ENCODE measurements around the gene CBY3. TPM values are rescaled to one million over a fixed set of nuclear protein-coding genes. Genes with fewer than 3 reads are reported as not detected.
A peak's percentile ranks its signal among the peaks of the same experiment; 100 is the strongest.
"Not testable (repeated sequence)": the region's sequence is repeated elsewhere in the genome, so short reads cannot be mapped to it uniquely, and the experiment has no call there.

CBY3 gene
- total RNA-seq, 4 donors from 2014 or later = not detected

DNA sequence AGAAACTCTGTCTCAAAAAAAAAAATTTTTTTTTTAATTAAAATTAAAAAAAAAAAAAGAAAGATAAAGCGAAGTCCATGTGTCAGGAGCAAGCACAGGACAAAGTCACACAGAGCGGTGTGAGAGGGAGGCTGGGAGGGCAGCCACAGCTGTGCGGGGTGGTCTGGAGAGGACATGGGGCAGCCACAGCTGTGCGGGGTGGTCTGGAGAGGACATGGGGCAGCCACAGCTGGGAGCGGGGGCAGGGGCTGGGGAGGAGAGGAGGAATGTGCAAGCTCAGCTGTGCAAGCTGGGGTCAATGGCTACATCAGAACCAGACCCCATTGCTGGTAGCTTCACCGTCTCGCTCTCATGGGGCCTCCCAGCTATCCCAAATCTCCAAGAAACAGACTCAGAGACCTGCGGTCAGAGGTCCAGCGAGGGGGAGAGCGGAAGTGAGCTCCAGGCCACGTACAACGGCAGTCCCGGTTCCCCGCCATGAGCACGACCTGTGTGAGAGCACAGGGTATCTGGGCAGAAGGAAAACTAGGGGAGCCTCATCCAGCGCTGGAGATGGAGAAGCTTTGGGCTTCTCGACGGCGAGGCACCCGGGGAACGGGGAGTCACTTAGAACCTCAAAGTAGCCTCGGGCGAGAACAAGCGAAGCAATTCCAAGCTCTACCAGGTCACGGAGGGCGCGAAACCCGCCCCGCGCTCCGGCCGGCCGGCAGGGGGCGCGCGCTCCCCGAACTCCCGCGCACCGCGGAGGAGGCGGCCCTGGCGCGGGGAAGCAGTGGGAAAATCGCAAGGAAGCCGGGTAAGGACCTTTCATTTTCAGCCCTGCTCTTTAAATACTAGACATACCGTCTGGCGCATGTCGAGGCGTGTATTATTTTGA lies 23.3 kb downstream of the CBY3 start:
- not testable (repeated sequence) for DNase-seq (ENCODE audit: low spot score)

GRCh38 chr5:179653135-179653534 lies 27.7 kb downstream of the CBY3 start:
- not testable (repeated sequence) for DNase-seq (ENCODE audit: low spot score); ATAC-seq (ENCODE audit: low FRiP score)

More for the DNA sequence above, 23.3 kb downstream of the CBY3 start:
- ATAC-seq (ENCODE audit: low FRiP score) = peak; percentile 94

- DNase-seq (ENCODE audit: low spot score); ATAC-seq (ENCODE audit: low FRiP score): not testable (repeated sequence)
Measured at GRCh38 chr5:179650245-179650644, 30.6 kb downstream of the CBY3 start.

DNA sequence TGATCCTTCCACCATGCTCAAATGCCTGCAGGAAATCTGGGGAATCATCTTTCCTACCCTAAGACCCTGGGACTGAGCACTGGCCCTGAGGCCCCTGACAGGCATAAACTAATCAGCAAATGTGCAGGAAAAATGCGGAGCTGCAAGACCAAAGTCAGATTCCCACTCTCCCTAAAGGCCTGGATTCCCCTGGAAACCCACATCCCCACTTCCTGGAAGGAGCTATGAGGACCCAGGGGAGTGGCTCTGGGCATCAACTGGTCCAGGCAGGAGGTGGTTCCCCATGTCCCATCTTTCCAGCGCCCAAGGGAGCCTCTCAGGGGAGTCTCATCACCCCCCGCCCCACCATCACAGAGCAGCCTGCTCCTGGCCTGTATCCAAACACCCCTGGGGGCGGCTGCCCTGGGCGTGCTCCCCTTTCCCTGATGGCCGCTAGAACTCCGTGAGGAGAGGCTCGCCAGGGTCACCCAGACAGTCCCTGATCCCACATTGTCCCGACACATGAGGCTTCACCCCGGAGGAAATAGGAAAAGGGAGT lies 31.6 kb downstream of the CBY3 start:
- not testable (repeated sequence) for ATAC-seq (ENCODE audit: low FRiP score); DNase-seq (ENCODE audit: low spot score)

- ATAC-seq (ENCODE audit: low FRiP score) = no peak
- no peak for DNase-seq (ENCODE audit: low spot score)
- TF ChIP-seq, protein P1, sequence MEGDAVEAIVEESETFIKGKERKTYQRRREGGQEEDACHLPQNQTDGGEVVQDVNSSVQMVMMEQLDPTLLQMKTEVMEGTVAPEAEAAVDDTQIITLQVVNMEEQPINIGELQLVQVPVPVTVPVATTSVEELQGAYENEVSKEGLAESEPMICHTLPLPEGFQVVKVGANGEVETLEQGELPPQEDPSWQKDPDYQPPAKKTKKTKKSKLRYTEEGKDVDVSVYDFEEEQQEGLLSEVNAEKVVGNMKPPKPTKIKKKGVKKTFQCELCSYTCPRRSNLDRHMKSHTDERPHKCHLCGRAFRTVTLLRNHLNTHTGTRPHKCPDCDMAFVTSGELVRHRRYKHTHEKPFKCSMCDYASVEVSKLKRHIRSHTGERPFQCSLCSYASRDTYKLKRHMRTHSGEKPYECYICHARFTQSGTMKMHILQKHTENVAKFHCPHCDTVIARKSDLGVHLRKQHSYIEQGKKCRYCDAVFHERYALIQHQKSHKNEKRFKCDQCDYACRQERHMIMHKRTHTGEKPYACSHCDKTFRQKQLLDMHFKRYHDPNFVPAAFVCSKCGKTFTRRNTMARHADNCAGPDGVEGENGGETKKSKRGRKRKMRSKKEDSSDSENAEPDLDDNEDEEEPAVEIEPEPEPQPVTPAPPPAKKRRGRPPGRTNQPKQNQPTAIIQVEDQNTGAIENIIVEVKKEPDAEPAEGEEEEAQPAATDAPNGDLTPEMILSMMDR (IDR thresholded peaks at IDR 0.05) = no peak
Measured at GRCh38 chr5:179648410-179648809, 32.4 kb downstream of the CBY3 start.

DNA sequence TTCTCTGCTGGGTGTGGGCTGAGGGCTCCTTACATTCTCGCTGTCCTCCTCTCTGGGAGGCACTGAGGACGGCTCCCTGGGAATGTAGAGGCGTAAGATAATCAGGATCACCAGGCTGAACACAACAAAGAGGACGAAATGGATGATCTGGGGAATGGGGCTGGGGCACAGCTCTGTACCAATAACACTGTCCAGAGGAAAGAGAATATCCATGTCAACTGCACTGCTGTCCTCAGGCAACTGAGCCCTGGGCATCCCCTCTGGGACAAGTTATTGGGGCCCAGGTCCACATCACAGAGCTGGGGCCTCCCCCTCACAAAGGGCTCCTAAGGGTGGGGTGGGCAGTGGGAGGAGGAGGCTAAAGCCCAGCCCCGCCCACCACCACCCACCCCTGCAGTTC lies 36.1 kb downstream of the CBY3 start:
- DNase-seq (ENCODE audit: low spot score); ATAC-seq (ENCODE audit: low FRiP score): not testable (repeated sequence)

DNA sequence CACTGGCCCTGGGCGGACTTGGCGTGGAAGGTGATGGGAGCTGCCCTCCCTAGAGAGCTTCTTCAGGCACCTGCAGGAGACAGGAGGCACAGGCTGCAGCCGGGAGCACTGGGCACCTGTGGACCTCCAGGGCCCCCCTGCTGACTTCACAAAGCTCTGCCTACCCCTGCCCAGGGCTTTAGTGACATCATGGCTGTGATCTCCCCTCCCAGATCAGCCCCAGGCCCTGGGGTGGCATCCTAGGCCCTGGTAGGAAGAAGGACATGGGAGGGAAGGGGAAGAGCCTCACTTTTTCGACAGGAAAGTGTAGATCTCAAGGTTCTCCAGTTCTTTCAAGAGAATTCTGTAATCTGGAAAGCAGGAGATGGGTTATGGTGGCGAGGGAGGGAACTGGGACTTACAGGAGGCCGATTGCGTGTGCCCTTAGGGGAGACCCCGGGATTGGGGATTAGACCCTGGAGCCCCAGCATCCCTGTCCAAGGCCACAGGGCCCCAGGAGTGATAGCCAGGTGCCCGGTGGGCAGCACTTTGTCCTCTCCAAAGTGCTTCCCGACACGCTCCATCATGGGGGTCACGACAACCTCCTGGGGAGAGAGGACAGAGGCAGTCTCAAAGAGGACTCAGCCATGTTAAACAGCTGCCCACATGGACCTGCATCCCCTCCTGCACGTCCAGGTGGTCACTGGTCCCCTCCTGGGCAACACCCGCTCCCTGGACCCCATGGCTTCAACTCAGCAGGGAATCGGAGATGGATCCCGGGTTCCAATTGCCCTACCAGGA lies 37.5 kb downstream of the CBY3 start:
- not testable (repeated sequence) for DNase-seq (ENCODE audit: low spot score); ATAC-seq (ENCODE audit: low FRiP score)

DNA sequence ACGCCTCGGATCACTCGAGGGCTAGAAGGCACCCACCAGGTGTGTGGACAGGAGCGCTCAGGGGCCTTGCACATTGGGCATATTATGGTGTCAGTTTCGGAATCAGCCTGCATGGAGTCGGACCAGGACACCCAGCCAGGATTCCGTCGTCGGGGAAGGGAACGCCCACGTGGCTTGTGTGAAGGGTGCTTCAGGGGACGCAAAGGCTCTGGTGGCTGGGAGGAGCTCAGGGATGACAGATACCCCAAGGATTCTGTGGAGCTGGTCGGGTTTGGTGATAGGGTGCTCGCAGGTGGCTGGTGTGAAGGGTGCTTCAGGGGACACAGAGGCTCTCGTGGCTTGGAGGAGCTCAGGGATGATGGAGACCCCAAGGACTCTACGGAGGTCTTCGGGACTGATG lies 38.2 kb downstream of the CBY3 start:
- not testable (repeated sequence) for DNase-seq (ENCODE audit: low spot score); ATAC-seq (ENCODE audit: low FRiP score)

- ATAC-seq (ENCODE audit: low FRiP score); DNase-seq (ENCODE audit: low spot score): not testable (repeated sequence)
Measured at GRCh38 chr5:179641745-179642144, 39.1 kb downstream of the CBY3 start.

DNA sequence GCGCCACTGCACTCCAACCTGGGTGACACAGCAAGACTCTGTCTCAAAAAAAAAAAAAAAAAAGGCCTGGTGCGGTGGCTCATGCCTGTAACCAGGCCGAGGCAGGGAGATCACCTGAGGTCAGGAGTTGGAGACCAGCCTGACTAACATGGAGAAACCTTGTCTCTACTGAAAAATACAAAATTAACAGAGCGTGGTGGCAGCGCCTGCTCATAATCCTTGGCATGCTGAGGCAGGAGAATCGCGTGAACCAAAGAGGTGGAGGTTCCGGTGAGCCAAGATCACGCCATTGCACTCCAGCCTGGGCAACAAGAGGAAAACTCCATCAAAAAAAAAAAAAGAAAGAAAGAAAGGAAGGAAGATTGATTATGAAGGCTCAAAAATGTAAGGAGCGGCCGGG lies 41.5 kb downstream of the CBY3 start:
- not testable (repeated sequence) for ATAC-seq (ENCODE audit: low FRiP score); DNase-seq (ENCODE audit: low spot score)

- DNase-seq (ENCODE audit: low spot score) = not testable (repeated sequence)
- ATAC-seq (ENCODE audit: low FRiP score) = peak; percentile 95
Measured at GRCh38 chr5:179634370-179635172, 46.3 kb downstream of the CBY3 start.

DNA sequence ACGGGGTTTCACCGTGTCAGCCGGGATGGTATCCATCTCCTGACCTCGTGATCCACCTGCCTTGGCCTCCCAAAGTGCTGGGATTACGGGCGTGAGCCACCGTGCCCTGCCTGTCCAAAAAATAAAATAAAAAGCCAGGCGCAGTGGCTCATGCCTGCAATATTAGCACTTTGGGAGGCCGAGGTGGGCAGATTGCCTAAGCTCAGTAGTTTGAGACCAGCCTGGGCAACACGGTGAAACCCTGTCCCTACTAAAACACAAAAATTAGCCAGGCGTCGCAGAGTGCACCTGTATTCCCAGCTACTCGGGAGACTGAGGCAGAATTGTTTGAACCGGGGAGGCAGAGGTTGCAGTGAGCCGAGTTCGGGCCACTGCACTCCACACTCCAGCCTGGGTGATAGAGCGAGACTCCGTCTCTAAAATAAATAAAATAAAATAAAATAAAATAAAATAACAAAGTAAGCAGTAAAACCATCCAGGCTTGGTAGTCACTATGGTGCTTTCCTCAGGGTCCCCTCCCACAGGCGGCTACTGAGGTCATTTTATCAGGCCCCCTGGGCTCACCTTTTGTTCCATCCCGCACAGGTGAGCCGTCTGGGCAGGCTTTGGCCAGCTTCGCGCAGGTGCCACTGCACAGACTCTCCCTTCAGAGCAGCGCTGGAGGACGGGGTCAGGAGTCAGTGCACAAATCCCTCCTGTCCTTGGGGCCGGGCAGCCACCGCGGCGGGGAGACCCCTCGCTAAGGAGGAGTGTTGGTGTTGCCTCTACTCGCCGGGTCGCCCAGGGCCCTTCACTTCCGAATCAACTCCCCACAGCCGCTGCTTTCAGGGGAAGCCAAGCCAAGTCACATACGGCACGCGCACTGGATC lies 47.1 kb downstream of the CBY3 start:
- not testable (repeated sequence) for ATAC-seq (ENCODE audit: low FRiP score); DNase-seq (ENCODE audit: low spot score)

Small RNA genes lying within 50 kb of the gene (small RNA-seq; reads per million reads assigned to genes)
- gene RF00017 = not detected

Other genes with a start within 250 kb of the CBY3 start
- gene RUFY1, start 130.5 kb downstream of the CBY3 start, total RNA-seq = 10 to 100 TPM; 39.7 to 62.2 (median 47.9) TPM
- 100 to 1,000 TPM; 410 to 898 (median 679) TPM for gene HNRNPH1, start 57.4 kb downstream of the CBY3 start, total RNA-seq
- gene CANX, start 17.9 kb upstream of the CBY3 start, total RNA-seq = 100 to 1,000 TPM; 269 to 487 (median 358) TPM
- 10 to 100 TPM; 12.6 to 28.1 (median 21.1) TPM for gene MAML1, start 51.8 kb upstream of the CBY3 start, total RNA-seq
- gene LTC4S, start 113.0 kb upstream of the CBY3 start, total RNA-seq = 10 to 100 TPM in 2 of 4 donors, 1 to 10 TPM in 2; 7.1 to 15.1 (median 12.0) TPM
- gene MGAT4B, start 125.8 kb upstream of the CBY3 start, total RNA-seq = 10 to 100 TPM; 67.6 to 90.1 (median 73.9) TPM
- 100 to 1,000 TPM; 400 to 762 (median 566) TPM for gene SQSTM1, start 139.9 kb upstream of the CBY3 start, total RNA-seq
- 10 to 100 TPM; 15.3 to 26.8 (median 17.7) TPM for gene MRNIP, start 177.8 kb upstream of the CBY3 start, total RNA-seq
- 100 to 1,000 TPM in 2 of 4 donors, 10 to 100 TPM in 2; 85.4 to 114 (median 97.0) TPM for gene TBC1D9B, start 226.9 kb upstream of the CBY3 start, total RNA-seq

Data from omental fat pad (tissue), 4 donors.